Right lung (tissue), 5 donors: ENCODE results near the gene INPP5K. TPM values are rescaled to one million over a fixed set of nuclear protein-coding genes. Genes with fewer than 3 reads are reported as not detected.
"Not testable (repeated sequence)": the region's sequence is repeated elsewhere in the genome, so short reads cannot be mapped to it uniquely, and the experiment has no call there.

ENCODE experiments used
- DNase-seq, 2 donors: peaks; one replicate each; pipeline ENCODE4 v3.0.0-alpha.2; 2013
- polyA plus RNA-seq, 5 donors: library from polyadenylated mRNA; unstranded; fragments of 120-200 nt; gene quantifications; one replicate each; pipeline versions ENCODE4 v1.2.1 to v1.2.3, GENCODE V29; 2013; ENCODE audit warnings: inconsistent platforms in 1 of 5, low replicate concordance in 1 of 5; ENCODE audit not compliant: insufficient read length in 5 of 5, insufficient read depth in 1 of 5

The INPP5K gene
- polyA plus RNA-seq, 5 donors, result 25.7 to 32.9 (median 28.8) TPM

DNA sequence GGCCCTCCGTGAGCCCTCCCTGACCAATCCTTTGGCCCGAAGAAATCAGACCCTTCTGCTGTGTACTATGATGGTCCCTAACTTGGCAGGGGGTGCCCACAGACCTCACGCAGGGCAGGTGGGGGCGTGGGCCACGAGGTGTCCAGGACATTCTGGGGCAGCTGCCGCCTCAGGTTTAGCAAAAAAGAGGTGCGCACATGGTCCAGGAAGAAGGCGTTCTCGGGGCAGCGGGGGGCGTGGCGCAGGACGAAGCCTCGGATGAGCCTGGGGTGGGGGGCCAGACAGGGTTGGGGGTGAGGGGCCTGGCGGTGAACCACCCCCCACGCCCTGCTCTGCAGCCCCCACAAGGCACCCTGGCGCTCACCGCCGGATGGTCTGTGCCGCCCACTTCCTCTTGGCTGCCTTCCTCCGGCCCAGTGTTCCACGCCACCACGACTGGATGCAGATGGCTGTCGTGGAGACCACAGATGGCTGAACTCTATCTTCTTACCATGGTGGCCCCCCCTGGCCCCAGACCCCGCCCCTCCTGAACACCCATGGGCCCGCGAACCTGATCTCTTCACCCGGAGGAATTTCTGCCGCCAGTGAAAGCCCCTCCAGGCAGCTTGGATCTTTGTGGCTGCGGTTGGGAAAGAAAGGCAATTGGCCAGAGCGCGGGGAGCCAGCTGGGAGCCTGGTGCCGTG is 46.2 kb downstream of the INPP5K start:
- DNase-seq, result no peak

DNA sequence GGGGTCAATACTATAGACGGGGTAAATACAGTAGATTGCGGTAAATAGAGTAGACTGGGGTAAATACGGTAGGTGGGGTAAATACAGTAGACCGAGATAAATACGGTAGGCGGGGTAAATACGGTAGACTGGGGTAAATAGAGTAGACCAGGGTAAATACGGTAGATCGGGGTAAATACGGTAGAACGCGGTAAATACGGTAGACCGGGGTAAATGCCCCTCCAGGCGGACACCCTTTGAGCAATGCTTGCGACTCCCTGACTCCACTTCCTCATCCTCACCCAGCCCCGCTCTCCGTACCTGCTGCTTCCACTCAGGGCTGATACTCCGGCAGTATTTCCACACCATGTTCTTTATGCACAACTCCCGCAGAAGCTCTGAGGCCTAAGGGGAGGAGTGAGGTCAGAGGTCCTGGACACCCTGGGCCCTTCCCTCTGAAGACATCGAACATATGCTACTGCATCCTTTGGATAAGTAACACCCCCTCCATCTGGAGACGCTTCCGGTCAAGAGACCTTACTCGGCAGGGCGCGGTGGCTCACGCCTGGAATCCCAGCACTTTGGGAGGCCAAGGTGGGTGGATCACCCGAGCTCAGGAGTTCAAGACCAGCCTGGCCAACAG is 47.1 kb downstream of the INPP5K start:
- no peak for DNase-seq

DNA sequence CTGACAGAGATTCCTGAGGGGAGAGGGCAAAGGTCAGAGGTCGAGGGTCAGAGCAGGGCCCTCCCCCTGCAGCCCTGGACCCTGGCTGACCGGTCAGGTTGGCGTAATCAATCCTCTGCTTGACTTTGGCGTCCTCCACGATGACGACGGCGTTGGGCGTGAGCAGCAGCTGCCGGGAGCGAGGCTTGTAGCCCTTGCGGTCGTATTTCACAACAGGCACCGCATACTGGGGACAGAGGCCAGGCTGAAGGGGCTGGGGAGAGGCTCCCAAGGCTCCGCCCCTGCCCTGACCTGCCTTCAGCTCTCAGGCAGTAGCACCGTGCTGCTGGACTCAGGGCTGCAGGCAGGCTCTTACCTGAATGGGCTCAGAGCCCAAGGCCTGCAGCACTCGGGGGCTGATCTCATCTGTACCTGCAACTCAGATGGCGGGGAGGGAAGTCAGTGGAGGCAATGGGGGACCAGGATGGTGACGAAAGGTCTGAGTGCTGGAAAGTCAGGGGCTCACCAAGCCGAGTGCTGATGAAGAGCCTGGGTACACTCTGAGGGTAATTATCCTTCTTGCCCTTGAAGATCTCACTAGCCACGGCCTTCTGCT is 48.4 kb downstream of the INPP5K start:
- DNase-seq, result no peak

DNA sequence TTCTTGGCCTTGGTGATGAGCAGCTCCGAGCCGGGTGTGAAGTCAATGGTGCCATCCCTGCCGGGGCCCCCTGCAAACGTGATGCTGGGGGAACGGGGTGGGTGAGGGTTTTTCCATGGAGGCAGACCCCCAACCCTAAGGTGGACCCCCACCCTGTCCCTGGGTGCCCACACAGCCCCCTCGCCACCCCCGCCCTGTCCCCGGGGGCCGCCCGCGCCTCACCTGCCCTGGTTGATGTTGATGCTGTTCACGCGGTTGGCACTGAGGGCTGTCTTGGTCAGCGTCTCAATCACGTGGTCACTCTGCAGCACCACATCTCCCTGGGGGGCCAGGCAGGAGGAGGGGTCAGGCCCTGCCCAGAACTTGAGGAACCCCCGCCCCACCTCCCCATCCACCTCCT is 49.2 kb downstream of the INPP5K start:
- DNase-seq, result no peak

DNA sequence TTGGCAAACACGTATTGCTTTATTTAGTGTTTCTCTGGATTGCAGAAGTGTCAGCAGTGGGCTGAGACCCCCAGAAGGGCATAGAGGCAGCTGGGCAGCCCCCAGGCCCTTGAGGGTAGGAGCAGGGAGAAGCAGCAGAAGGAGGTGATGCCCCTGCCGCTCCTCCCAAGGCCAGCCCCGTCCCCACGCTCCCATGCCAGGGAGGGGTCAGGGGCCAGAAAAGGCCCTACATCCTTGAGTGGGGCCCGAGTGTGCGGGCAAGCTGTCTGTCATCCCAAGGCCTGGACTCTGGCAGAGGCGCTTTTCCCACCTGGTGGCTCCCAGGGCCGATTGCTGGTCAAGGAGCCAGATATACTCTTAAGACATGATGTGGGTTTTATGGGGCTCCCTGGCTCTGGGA is 52.2 kb downstream of the INPP5K start:
- DNase-seq, result no peak

DNA sequence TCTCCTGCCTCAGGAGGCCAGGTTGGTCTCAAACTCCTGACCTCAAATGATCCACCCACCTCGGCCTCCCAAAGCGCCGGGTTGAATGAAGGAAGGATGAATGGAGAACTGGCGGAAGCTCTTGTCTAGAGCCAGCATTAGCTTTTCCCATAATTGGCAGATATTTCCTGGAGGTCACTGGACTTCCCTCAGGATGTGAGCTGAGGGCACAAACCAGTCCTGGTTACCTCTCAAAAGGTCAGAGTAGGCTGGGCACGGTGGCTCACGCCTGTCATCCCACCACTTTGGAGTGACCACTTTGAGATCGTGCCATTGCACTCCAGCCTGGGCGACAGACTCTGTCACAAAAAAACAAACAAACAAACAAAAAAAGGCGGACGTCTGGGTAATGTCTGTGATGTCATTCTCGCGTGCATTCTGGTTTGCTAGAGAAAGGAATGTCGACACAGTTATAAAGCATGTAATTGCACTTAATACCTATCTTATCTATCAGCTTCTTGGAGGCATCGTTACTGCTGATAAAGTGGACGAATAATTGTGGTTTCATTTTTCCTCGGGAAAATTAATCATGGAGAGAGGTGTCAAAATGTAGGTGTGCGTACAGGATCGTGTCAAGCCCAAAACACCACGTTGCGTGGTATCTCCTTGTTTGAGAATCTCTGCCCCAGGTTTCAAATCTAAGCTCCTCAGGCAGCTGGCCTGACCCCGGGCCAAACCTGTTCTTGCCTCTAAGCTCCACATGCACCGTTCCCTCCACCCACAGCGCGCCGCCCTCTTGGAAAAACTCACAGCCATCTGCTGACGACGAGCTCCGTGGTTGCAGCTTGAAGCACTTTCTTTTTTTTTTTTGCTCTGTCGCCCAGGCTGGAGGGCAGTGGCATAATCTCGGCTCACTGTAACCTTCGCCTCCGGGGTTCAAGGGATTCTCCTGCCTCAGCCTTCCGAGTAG is 54.0 kb downstream of the INPP5K start:
- no peak for DNase-seq

DNA sequence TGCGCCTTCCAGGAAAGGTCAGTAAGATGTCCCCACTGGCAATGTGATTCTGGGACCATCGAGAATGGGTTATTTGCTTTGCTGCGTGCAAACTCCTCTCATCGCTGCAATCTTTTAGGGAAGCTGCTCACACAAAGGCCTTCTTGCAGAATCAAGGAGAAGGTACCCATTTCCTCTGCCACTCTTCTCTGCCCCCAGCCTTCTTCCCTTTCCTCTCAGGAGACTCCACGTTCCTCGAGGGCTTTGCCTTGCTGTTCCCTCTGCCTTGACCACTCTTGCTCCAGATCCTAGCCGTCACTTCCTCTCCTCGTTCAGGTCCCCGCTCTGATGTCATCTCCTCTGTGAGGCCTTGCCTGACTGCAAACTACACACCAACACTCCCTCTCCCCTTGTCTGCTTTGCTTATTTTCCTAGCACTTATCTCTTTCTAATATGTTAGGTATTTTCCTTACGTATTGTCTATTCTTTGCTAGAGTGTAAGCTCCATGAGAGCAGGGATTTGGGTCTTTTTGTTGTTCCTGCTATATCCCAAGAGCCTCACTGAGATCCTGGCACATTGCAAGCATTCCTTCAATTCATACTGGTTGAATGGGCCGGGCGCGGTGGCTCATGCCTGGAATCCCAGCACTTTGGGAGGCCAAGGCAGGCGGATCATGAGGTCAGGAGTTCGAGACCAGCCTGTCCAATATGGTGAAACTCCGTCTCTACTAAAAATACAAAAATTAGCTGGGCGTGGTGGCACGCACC is 55.0 kb downstream of the INPP5K start:
- no peak for DNase-seq

DNA sequence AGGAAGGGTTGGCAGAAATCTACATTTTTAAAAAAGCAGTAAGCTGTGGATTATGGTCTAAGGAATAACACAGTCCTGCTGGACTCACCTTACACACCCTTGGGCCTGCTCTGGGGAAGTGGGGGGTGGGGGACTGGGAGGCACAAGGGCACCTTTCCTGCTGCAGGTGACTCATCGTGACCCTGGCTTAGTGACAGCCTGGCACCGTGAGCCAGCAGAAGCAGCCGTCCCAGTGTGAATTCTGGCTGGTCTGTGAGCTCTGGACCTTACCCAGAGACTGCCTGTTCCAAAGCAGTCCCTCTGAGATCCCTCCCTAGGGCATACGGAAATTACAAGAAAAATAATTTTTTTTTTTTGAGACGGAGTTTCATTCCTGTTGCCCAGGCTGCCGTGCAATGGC is 56.2 kb downstream of the INPP5K start:
- no peak for DNase-seq

DNA sequence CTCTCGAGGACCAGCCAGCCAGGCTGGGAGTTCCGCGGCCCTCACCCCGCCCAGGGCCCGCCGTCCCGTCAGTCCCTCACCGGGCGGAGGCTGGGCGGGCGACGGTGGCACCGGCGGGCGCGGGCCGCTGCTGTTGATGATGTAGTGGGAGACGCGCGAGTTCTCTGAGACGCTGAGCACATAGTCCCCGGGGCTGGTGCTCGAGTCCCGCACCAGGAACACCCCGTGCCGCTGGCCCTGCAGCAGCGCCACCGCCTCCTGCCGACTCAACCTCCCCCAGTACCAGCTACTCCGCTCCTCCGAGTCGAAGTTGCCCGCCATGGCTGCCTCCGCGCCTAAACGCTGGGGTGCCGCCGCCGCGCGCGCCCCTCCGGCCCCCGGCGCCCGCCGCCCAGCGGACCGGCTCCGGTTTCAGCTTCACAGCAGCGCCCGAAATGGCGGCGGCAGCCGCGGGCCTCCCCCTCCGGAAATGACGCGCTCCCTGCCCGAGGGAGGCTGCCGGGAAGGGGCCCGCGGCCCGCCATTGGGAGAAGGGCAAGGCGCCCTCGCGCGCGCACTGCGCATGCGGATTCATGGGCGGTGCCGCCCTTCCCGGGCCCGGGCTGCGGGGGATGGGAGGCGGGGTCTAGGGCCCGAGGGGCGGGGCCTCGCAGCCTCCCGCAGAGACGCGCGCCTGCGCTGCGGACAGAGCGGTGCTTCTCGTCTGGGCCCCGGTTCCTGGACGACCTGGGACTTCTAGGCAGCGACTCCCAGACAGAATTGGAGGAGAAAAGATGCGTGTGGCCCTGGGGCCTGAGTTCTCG is 60.4 kb downstream of the INPP5K start, which contains the start of gene CRK:
TSS of gene CRK (minus strand) at position 436 of the 803 bp plus-strand sequence. CDS start at position 321, 115 bp downstream.
- peak; percentile 98 to 99 for DNase-seq

DNA sequence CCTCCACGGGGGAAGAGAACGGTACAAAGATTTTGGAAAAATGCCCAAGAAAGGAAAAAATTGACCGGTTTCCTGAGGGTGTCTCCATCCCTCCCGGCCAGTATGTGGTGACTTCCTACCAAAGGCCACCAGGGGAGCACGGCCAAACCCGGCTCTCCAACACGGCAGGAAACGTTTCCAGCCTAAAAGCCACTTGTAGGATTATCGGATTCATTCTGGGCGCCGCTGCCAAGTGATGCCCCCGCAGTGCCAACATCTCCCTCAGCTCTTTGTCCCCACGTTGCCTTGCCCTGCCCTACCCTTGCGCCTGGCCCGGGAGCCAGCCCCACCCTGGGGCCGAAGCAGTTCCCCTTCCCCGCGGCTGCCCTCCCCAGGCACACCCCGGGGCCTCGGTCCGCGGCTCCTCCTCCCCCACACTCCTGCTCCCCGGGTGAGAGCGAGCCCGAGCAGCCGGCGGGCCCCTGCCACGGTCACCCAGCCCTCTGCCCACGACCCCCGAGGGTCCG is 61.1 kb downstream of the INPP5K start:
- peak; percentile 48 to 56 for DNase-seq

DNA sequence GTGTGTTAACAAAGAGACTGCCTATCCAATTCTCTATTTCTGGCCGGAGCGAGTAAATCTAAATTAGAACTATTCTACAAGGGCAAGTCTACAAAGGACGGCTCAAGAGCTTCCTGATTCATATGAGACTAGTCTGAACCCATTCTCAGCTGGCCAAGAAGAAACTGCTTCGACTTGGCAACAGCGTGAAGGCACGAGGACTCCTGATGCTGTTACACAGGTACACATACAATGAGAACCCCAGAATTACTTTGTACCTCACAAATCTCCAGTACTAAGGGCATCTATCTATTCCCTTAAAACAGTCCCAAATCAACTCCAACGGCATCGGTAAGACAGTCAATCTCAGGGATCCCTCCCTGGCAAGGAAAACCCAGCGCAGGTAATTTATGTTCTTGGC is 61.9 kb downstream of the INPP5K start:
- DNase-seq, result no peak

DNA sequence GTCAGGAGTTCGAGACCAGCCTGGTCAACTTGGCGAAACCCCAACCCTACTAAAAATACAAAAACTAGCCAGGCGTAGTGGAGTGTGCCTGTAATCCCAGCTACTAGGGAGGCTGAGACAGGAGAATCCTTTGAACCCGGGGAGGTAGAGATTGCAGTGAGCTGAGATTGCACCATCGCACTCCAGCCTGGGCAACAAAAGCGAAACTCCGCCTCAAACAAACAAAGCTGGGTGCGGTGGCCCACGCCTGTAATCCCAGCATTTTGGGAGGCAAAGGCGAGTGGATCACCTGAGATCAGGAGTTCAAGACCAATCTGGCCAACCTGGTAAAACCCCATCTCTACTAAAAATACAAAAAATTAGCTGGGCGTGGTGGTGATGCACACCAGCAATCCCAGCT is 62.7 kb downstream of the INPP5K start:
- not testable (repeated sequence) for DNase-seq

DNA sequence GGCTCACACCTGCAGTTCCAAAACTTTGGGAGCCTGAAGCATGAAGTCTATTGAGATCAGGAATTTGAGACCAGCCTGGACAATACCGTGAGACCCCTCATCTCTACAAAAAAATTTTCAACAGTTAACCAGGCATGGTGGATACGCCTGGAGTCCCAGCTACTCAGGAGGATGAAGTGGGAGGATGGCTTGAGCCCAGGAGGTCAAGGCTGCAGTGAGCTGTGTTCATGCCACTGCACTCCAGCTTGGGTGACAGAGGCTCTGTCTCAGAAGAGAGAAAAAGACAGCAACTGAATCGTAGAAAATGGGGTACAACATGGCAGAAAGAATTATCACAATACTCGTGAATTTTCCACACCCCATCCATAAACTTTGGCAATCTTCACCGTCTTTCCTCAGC is 63.6 kb downstream of the INPP5K start:
- no peak for DNase-seq

DNA sequence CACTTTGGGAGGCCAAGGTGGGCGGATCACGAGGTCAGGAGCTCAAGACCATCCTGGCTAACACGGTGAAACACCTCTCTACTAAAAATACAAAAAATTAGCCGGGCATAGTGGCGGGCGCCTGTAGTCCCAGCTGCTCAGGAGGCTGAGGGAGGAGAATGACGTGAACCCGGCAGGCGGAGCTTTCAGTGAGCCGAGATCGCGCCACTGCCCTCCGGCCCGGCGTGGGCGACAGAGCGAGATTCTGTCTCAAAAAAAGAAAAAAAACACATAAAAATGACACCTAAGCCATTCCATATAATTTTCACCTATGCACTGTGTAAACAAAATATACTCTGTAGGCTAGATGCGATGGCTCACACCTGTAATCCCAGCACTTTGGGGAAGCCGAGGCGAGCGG is 66.2 kb downstream of the INPP5K start:
- not testable (repeated sequence) for DNase-seq

DNA sequence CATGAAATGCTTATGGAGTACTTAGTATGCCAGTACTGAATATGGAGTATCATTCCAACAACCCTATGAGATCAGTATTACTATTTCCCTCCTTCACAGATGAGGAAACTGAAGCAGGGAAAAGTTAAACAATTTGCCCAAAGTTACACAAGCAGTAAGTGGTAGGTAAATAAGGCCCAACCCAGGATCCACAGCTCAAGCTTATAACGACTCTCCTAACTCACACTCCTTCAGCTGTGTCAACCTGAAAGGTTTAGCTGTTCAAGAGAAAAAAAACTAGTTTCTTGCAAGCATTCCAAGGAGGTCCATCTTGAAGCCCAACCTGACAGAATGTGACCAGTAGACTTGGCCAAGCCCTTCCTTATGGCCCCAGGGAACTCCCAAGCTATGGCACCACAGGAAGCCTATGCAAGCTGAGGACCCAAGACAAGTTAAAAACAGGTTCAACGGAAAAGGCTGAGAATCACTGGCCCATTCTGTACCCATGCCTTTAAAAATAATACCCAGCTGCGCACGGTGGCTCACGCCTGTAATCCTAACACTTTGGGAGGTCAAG is 66.9 kb downstream of the INPP5K start:
- DNase-seq, result no peak

DNA sequence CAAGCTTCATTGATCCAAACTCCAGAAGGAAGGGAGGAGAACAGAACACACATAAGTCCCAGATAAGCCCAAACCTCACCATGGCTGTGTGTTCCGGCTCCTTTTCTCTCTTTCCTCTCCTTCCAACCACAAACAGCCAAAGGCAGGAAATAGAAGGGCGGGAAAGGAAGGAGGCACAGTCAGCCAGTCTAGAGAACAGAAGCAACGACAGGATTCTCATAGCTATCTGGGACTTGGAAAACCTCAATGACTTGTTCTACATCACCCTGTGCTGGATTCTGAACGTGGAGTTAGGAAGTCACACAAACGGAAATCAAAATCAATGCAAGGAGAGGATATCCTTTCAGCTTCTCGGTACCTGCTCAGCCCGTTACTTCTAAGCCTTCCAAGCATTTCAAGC is 69.4 kb downstream of the INPP5K start:
- DNase-seq, result no peak

DNA sequence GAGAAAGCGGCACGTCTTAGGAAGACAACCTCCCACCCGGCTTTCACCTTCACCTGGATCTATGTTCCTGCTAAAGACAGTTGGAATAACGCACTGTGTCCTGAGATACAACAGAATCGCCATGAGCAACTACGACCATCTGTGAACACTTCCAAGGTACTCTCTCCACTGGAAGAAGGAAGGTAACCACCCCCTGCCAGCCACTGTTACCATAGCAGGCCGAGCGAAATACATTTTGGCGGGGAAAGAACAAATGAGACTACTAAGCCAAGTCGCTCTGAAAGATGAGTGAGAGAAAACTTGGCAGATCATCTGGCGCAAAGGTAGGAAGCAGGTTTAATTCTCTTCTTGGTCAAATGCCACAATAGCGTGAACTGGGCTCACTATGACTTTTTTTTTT is 70.2 kb downstream of the INPP5K start:
- DNase-seq, result no peak

DNA sequence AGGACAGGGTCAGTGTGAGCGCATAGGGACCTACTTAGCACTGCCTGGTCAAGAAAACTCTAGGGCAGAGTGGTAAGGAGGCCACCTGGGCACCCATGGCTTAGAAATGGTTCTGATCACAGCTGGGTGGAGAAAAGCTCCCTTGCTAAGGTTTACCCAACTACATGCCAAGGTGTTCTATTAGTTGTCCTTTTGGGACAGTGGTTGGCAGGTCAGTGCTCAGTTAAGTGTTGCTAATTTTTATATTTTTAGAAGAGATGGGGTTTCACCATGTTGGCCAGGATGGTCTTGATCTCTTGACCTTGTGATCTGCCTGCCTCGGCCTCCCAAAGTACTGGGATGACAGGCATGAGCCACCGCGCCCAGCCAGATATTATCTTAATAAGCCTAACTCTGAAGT is 70.7 kb downstream of the INPP5K start:
- DNase-seq, result not testable (repeated sequence)
